ENCODE data around the gene BUB3. TPM values are rescaled to one million over a fixed set of nuclear protein-coding genes. Genes with fewer than 3 reads are reported as not detected.

The BUB3 gene
- total RNA-seq = 147 and 253 TPM in 2 replicates

GRCh38 chr10:123154092-123154710 lies at the start of gene BUB3:
BUB3 (plus strand) TSS chr10:123154402; CDS start chr10:123154918, 516 bp downstream.

GRCh38 chr10:123135415-123136141 lies 18.6 kb upstream of the BUB3 start, which contains the start of gene HMX3:
HMX3 (plus strand) TSS chr10:123135970; CDS start chr10:123136051, 81 bp downstream.

GRCh38 chr10:123147635-123148413 lies 6.4 kb upstream of the BUB3 start, which contains the start of gene HMX2:
HMX2 (plus strand) TSS chr10:123148136; CDS start chr10:123148379, 243 bp downstream.

Other genes with a start within 250 kb of the BUB3 start
- not detected in 2 replicates for gene FAM24A, start 243.8 kb upstream of the BUB3 start, total RNA-seq
- gene C10orf88, start 200.2 kb upstream of the BUB3 start, total RNA-seq = 11.9 and 15.7 TPM in 2 replicates
- 3.2 and 4.0 TPM in 2 replicates for gene PSTK, start 174.0 kb upstream of the BUB3 start, total RNA-seq
- 2.5 and 2.7 TPM in 2 replicates for gene IKZF5, start 145.6 kb upstream of the BUB3 start, total RNA-seq
- gene ACADSB, start 145.4 kb upstream of the BUB3 start, total RNA-seq = 7.0 and 8.0 TPM in 2 replicates
- gene HMX3, start 18.4 kb upstream of the BUB3 start, total RNA-seq = not detected in 2 replicates
- gene HMX2, start 6.3 kb upstream of the BUB3 start, total RNA-seq = not detected in 2 replicates